Uterus (tissue), 2 donors: ENCODE data around the gene IER3.

Experiments
- POLR2A ChIP-seq, 2 donors: fragments of 450-650 bp; IDR thresholded peaks; one replicate each; pipeline ENCODE4 v1.6.1; 2016; ENCODE audit warnings: antibody characterized with exemption in 2 of 2, mild to moderate bottlenecking in 1 of 2, moderate library complexity in 1 of 2
- TF ChIP-seq, protein P1 (sequence below), 4 experiments: fragments of 200-600 bp in 2 of 4; fragments of 450-650 bp in 2 of 4; sonication (generic) in 2 of 4; IDR thresholded peaks; one replicate each; pipeline ENCODE4 v1.5.1; 2016 to 2019; ENCODE audit warnings: antibody characterized with exemption in 4 of 4, mild to moderate bottlenecking in 2 of 4, moderate library complexity in 1 of 4

DNA sequence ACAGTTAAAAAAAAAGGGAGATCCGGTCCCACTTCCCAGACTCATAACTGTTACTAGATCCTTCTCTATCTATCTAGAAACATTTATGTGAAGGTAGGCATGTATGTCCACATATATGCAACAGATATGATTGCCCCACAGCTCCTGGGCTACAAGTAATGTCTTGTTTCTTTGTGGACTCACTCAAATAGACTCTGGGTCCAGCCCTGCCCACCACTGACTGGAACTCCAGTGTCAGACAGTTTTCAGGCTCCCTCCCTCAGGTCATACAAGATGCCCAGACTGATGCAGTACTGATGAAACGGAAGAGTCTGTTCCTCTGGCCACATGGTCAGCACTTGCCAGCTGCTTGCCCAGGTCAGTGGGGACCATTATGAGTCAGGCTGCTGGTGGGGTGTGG lies 30.8 kb upstream of the IER3 start:
- TF ChIP-seq, protein P1, sequence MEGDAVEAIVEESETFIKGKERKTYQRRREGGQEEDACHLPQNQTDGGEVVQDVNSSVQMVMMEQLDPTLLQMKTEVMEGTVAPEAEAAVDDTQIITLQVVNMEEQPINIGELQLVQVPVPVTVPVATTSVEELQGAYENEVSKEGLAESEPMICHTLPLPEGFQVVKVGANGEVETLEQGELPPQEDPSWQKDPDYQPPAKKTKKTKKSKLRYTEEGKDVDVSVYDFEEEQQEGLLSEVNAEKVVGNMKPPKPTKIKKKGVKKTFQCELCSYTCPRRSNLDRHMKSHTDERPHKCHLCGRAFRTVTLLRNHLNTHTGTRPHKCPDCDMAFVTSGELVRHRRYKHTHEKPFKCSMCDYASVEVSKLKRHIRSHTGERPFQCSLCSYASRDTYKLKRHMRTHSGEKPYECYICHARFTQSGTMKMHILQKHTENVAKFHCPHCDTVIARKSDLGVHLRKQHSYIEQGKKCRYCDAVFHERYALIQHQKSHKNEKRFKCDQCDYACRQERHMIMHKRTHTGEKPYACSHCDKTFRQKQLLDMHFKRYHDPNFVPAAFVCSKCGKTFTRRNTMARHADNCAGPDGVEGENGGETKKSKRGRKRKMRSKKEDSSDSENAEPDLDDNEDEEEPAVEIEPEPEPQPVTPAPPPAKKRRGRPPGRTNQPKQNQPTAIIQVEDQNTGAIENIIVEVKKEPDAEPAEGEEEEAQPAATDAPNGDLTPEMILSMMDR (IDR thresholded peaks at IDR 0.05) = no peak
- TF ChIP-seq POLR2A (IDR thresholded peaks at IDR 0.05) = no peak
